Measurements from ENCODE around the gene PAFAH1B1. TPM values are rescaled to one million over a fixed set of nuclear protein-coding genes. Genes with fewer than 3 reads are reported as not detected.
"Not testable (repeated sequence)": the region's sequence is repeated elsewhere in the genome, so short reads cannot be mapped to it uniquely, and the experiment has no call there.

The PAFAH1B1 gene
- total RNA-seq (2014; rRNA removed), result 59.1 and 89.2 TPM in 2 replicates
- polyA plus RNA-seq (2012), result 88.6 TPM

- peak; percentile 87 for DNase-seq (ENCODE audit: low read depth)
Measured at GRCh38 chr17:2592971-2593820, at the start of gene PAFAH1B1. Gene PAFAH1B1, plus strand, starts transcription at chr17:2593654. Its CDS starts 44,635 bp downstream, at chr17:2638289.

GRCh38 chr17:2545393-2545792 is 48.1 kb upstream of the PAFAH1B1 start:
- no peak for DNase-seq (ENCODE audit: low read depth)

GRCh38 chr17:2547176-2547575 is 46.3 kb upstream of the PAFAH1B1 start:
- peak; percentile 30 for DNase-seq (ENCODE audit: low read depth)

GRCh38 chr17:2548026-2548425 is 45.4 kb upstream of the PAFAH1B1 start:
- DNase-seq (ENCODE audit: low read depth), result not testable (repeated sequence)

- no peak for DNase-seq (ENCODE audit: low read depth)
Measured at GRCh38 chr17:2549392-2550211, 43.9 kb upstream of the PAFAH1B1 start.

- DNase-seq (ENCODE audit: low read depth), result no peak
Measured at GRCh38 chr17:2551493-2551892, 42.0 kb upstream of the PAFAH1B1 start.

GRCh38 chr17:2551928-2552327 is 41.5 kb upstream of the PAFAH1B1 start:
- no peak for DNase-seq (ENCODE audit: low read depth)

- DNase-seq (ENCODE audit: low read depth), result no peak
Measured at GRCh38 chr17:2560658-2561057, 32.8 kb upstream of the PAFAH1B1 start.

GRCh38 chr17:2562162-2562858 is 31.1 kb upstream of the PAFAH1B1 start:
- DNase-seq (ENCODE audit: low read depth), result no peak

GRCh38 chr17:2563061-2563460 is 30.4 kb upstream of the PAFAH1B1 start:
- no peak for DNase-seq (ENCODE audit: low read depth)

GRCh38 chr17:2563543-2563942 is 29.9 kb upstream of the PAFAH1B1 start:
- DNase-seq (ENCODE audit: low read depth), result no peak

- DNase-seq (ENCODE audit: low read depth), result no peak
Measured at GRCh38 chr17:2564877-2565276, 28.6 kb upstream of the PAFAH1B1 start.

GRCh38 chr17:2566056-2566455 is 27.4 kb upstream of the PAFAH1B1 start:
- no peak for DNase-seq (ENCODE audit: low read depth)

GRCh38 chr17:2571523-2572303 is 21.7 kb upstream of the PAFAH1B1 start:
- no peak for DNase-seq (ENCODE audit: low read depth)

- not testable (repeated sequence) for DNase-seq (ENCODE audit: low read depth)
Measured at GRCh38 chr17:2572304-2572609, 21.2 kb upstream of the PAFAH1B1 start.

GRCh38 chr17:2580151-2580550 is 13.3 kb upstream of the PAFAH1B1 start:
- DNase-seq (ENCODE audit: low read depth), result no peak

- no peak for DNase-seq (ENCODE audit: low read depth)
Measured at GRCh38 chr17:2580661-2581060, 12.8 kb upstream of the PAFAH1B1 start.

GRCh38 chr17:2582493-2582892 is 11.0 kb upstream of the PAFAH1B1 start:
- DNase-seq (ENCODE audit: low read depth), result no peak

GRCh38 chr17:2591040-2591640 is 2.3 kb upstream of the PAFAH1B1 start:
- no peak for DNase-seq (ENCODE audit: low read depth)

GRCh38 chr17:2593821-2594721 is 617 bp downstream of the PAFAH1B1 start:
- DNase-seq (ENCODE audit: low read depth), result peak; percentile 71

All from LHCN-M2 (cell line).